ENCODE results near the gene MAN1C1. TPM values are rescaled to one million over a fixed set of nuclear protein-coding genes. Genes with fewer than 3 reads are reported as not detected.

Gene MAN1C1
- total RNA-seq, 1 experiment from 2014 or later, result 1.2 TPM

DNA sequence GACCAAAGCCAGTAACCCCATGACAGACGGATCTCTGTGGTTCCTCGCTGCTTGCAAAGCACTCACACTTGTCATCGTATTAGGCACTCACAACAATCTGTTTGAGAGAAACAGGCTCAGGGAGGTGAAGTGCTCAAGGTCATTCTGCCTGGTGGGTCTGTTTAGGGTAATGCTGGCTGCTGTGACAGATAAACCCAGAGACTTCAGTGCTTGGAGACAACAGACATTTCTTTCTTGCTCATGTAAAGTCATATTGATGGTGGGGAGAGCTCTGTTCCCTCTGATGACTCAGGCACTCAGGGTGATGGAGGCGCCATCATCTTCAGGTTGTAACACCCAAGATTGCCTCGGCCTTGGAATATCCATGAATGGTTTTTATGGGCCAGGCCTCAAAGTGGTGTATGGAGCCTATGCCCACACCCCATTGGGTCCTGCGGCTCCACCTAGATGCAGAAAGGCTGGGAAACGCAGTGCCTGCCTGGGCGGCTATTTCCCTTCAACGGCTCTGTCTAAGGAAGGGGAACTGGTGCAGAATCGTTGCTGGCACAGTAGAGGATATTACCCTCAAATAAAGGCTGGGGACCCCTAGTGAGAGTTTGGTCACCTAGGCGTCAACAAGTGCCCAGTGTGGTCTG lies 111.8 kb downstream of the MAN1C1 start:
- ChIA-PET RAD21 (ENCODE audit: low non-redundant PET in 1 of 2, low total read pairs in 2 of 2, uncharacterized antibody in 2 of 2, unreplicated experiment in 2 of 2) (no interaction called here), POLR2A (no interaction called here), CTCF (no interaction called here)
- Histone ChIP-seq H3K9me3 (ENCODE audit: control insufficient read depth in 1 of 2, insufficient read depth in 1 of 2, low read depth in 1 of 2, low read length in 2 of 2) (no peaks in the 10 kb centered on the region), H3K4me2 (ENCODE audit: low read length) (no peak overlapping the region), H3K9ac (ENCODE audit: low read length) (no peak overlapping the region), H3K4me1 (ENCODE audit: control insufficient read depth in 1 of 2, insufficient read depth in 2 of 2, low read length in 2 of 2) (no peaks in the 10 kb centered on the region), H3K27ac (ENCODE audit: low read depth, low read length) (no peak overlapping the region), H3K79me2 (ENCODE audit: insufficient read depth, low read length) (no peaks in the 10 kb centered on the region), H2AFZ (ENCODE audit: low read depth, low read length, poor library complexity, severe bottlenecking) (no peak overlapping the region), H3K36me3 (ENCODE audit: control insufficient read depth in 1 of 2, insufficient read depth in 2 of 2, low read length in 2 of 2) (no peaks in the 10 kb centered on the region), H4K20me1 (ENCODE audit: insufficient read depth) (no peaks in the 10 kb centered on the region), H3K4me3 (replicated peaks in 1 of 2; ENCODE audit: low read depth in 1 of 2, low read length in 2 of 2) (no peak overlapping the region), H3K27me3 (ENCODE audit: insufficient read depth, low read length) (no peaks in the 10 kb centered on the region), H3K9me2 (ENCODE audit: insufficient read depth) (no peaks in the 10 kb centered on the region)
- TF ChIP-seq CBX3 (IDR thresholded peaks at IDR 0.05; ENCODE audit: low read depth), result no peak
- no peak for TF ChIP-seq YY1 (IDR thresholded peaks at IDR 0.05; ENCODE audit: extremely low read depth, insufficient replicate concordance, low read depth, low read length)
- TF ChIP-seq EZH2 (IDR thresholded peaks at IDR 0.05), result no peak
- TF ChIP-seq, protein P1, sequence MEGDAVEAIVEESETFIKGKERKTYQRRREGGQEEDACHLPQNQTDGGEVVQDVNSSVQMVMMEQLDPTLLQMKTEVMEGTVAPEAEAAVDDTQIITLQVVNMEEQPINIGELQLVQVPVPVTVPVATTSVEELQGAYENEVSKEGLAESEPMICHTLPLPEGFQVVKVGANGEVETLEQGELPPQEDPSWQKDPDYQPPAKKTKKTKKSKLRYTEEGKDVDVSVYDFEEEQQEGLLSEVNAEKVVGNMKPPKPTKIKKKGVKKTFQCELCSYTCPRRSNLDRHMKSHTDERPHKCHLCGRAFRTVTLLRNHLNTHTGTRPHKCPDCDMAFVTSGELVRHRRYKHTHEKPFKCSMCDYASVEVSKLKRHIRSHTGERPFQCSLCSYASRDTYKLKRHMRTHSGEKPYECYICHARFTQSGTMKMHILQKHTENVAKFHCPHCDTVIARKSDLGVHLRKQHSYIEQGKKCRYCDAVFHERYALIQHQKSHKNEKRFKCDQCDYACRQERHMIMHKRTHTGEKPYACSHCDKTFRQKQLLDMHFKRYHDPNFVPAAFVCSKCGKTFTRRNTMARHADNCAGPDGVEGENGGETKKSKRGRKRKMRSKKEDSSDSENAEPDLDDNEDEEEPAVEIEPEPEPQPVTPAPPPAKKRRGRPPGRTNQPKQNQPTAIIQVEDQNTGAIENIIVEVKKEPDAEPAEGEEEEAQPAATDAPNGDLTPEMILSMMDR (IDR thresholded peaks at IDR 0.05 in 2 of 3, conservative IDR thresholded peaks at IDR 0.05 in 1 of 3; ENCODE audit: borderline replicate concordance in 1 of 3, insufficient read depth in 1 of 3, low read depth in 2 of 3, low read length in 2 of 3), result no peak
- TF ChIP-seq, protein P2, sequence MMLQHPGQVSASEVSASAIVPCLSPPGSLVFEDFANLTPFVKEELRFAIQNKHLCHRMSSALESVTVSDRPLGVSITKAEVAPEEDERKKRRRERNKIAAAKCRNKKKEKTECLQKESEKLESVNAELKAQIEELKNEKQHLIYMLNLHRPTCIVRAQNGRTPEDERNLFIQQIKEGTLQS (IDR thresholded peaks at IDR 0.05), result no peak
- TF ChIP-seq, protein P3, sequence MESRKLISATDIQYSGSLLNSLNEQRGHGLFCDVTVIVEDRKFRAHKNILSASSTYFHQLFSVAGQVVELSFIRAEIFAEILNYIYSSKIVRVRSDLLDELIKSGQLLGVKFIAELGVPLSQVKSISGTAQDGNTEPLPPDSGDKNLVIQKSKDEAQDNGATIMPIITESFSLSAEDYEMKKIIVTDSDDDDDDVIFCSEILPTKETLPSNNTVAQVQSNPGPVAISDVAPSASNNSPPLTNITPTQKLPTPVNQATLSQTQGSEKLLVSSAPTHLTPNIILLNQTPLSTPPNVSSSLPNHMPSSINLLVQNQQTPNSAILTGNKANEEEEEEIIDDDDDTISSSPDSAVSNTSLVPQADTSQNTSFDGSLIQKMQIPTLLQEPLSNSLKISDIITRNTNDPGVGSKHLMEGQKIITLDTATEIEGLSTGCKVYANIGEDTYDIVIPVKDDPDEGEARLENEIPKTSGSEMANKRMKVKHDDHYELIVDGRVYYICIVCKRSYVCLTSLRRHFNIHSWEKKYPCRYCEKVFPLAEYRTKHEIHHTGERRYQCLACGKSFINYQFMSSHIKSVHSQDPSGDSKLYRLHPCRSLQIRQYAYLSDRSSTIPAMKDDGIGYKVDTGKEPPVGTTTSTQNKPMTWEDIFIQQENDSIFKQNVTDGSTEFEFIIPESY (IDR thresholded peaks at IDR 0.05; ENCODE audit: extremely low read depth, insufficient replicate concordance, low read length), result no peak
- TF ChIP-seq, protein P4, sequence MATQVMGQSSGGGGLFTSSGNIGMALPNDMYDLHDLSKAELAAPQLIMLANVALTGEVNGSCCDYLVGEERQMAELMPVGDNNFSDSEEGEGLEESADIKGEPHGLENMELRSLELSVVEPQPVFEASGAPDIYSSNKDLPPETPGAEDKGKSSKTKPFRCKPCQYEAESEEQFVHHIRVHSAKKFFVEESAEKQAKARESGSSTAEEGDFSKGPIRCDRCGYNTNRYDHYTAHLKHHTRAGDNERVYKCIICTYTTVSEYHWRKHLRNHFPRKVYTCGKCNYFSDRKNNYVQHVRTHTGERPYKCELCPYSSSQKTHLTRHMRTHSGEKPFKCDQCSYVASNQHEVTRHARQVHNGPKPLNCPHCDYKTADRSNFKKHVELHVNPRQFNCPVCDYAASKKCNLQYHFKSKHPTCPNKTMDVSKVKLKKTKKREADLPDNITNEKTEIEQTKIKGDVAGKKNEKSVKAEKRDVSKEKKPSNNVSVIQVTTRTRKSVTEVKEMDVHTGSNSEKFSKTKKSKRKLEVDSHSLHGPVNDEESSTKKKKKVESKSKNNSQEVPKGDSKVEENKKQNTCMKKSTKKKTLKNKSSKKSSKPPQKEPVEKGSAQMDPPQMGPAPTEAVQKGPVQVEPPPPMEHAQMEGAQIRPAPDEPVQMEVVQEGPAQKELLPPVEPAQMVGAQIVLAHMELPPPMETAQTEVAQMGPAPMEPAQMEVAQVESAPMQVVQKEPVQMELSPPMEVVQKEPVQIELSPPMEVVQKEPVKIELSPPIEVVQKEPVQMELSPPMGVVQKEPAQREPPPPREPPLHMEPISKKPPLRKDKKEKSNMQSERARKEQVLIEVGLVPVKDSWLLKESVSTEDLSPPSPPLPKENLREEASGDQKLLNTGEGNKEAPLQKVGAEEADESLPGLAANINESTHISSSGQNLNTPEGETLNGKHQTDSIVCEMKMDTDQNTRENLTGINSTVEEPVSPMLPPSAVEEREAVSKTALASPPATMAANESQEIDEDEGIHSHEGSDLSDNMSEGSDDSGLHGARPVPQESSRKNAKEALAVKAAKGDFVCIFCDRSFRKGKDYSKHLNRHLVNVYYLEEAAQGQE (IDR thresholded peaks at IDR 0.05; ENCODE audit: low read depth), result no peak
- no peak for TF ChIP-seq TCF7L2 (IDR thresholded peaks at IDR 0.05; ENCODE audit: borderline replicate concordance, extremely low read depth, insufficient read depth, insufficient read length)
- no peak for TF ChIP-seq POLR2A (IDR thresholded peaks at IDR 0.05; ENCODE audit: borderline replicate concordance, extremely low read depth, insufficient read depth, insufficient read length)
- no peak for TF ChIP-seq ZNF274 (IDR thresholded peaks at IDR 0.05; ENCODE audit: low read depth, low read length)
- TF ChIP-seq SIN3A (IDR thresholded peaks at IDR 0.05; ENCODE audit: low read depth), result no peak
- intact Hi-C loops (cut with micrococcal nuclease), result no loop called here
- ATAC-seq (no peak), DNase-seq (ENCODE audit: low read depth, low spot score) (no peak)
- BruUV-seq (replicated peaks), result no TSS peak

Measured in HCT116 (cell line).